HG03460 (cell line): Measurements from ENCODE around the gene ACOXL.
A peak's percentile ranks its signal among the peaks of the same experiment; 100 is the strongest.

Experiments used
- ATAC-seq: cut with Tn5 transposase; IDR thresholded peaks from one replicate; pipeline ENCODE4 v1.9.1; 2021; ENCODE audit not compliant: unreplicated experiment

The ACOXL gene

DNA sequence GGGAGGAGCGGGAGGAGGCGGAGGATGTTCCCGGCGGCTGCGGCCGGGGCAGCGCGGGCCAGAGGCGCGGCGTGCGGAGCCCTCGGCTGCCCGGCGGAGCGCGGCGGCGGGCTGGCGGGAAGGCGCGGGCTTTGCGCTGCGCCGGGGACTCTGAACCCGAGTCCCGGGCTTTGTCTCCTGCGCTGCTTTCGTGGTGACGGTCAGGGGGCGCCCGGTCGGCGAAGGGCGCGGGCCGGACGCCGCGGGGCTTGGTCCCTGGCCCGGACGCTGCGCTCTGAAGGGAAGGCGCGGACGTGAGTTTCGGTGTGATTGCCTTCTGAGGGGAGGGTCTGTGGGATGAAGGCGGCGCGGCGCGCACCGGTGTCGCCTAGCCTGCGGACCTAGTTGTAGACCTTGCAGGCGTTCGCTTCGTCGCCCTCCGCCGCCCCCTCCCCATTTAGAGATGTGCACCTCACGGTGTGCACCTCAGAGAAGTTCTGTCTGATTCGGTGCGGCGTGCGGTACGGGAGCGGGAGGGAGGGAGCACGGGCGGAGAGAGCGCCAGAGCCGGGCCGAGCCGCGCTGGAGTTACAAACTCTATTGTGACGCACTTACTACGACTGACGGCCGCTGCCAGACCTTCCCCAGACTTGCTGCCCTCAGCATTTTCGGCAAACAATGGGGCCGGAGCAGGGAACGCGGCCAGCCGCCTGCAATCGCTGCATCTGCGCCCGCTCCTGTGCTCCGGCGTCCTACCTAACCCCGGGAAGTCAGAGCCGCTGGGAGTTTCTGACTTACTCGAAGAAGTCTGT is 390.5 kb downstream of the ACOXL start:
- peak; percentile 3 for ATAC-seq

GRCh38 chr2:111123751-111124150 is 391.4 kb downstream of the ACOXL start:
- no peak for ATAC-seq

DNA sequence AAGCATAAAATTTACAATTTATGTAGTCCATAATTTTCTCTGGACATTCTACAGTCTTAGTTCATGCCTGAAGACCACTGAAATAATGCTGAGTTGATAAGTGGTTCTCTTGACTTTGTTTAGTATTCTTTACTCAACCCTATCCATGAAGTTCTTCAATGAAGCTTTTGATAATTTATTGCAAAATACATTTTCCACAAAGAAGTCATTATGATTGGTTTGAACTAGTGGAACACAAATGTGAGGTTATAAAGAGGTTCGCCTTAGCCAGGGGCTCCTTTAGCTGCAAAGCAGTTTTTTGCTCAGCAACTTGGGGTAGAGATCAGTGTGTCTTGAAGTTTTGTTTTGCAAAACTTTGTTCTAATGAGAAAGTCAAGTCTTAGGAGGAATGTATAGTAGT is 394.2 kb downstream of the ACOXL start:
- no peak for ATAC-seq

DNA sequence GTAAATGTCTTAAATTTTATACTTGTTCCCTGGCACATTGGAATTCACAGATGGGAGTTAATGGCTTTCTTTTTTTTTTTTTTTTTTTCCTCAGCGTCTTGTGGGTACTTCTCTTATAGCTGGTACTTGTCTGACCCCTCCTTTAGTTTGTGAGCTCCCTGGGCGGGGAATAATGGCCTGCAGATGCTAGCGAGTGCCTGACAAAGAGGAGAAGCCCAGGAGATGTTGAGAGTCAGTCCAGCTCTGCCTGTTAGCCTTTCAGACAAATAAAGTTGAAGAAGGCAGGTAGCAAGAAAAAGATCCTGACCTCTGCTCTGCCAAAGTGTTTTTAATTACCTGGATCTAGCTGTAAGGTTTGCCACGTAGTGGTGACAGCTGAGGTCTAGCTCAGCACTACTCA is 395.0 kb downstream of the ACOXL start:
- no peak for ATAC-seq

GRCh38 chr2:111128096-111128495 is 395.7 kb downstream of the ACOXL start:
- ATAC-seq, result no peak

- ATAC-seq, result no peak
Measured at GRCh38 chr2:111133603-111134002, 401.2 kb downstream of the ACOXL start.

DNA sequence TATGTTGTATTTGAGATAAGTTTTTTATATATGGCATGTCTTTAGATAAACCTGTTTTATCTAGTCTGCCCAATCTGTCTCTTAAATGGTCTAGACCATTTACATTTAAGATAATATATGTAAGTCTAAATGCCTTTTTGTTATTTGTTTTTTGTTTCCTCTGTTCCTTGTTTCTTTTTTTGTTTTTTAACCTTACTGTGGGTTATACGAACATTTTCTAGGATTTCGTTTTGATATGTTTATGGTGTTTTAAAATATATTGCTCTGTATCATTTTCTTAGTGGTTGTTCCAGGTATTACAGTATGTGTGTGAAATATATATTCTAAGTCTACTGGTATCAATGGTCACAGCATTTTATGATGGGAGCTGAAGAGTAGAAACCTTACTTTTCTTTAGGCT is 401.7 kb downstream of the ACOXL start:
- ATAC-seq, result no peak

DNA sequence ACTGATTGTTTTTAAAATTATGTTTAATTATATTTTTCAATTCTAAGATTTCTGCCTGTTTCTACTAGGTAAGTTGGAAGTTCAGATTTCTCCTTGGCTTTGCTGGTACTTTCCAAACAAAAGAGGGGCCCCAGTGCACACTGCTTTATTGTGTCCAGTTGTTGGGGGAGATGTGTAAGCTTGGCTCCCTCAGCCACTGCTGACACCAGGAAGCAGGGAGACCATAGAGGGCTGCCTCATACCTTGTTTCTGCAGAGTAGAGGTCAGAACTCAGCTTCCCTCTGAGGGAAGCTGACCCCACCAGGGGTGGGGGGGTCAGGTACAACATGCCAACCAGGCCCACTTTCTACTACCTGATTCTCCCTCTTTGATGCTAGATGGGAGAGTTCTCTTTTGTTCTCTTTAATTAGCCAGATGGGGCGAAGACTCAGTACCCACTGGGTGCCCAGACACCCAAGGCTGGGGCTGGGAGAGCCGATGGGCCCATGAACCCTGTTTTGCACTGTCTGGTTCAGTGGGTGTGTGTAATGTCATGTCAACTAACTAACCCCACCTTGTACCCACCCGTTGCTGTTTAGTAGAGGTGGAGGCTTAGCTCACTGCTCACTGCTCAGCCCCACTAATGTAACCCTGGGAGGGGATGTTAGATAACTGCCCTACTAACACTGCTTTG is 403.0 kb downstream of the ACOXL start:
- no peak for ATAC-seq

GRCh38 chr2:111135910-111136297 is 403.5 kb downstream of the ACOXL start:
- ATAC-seq, result no peak

DNA sequence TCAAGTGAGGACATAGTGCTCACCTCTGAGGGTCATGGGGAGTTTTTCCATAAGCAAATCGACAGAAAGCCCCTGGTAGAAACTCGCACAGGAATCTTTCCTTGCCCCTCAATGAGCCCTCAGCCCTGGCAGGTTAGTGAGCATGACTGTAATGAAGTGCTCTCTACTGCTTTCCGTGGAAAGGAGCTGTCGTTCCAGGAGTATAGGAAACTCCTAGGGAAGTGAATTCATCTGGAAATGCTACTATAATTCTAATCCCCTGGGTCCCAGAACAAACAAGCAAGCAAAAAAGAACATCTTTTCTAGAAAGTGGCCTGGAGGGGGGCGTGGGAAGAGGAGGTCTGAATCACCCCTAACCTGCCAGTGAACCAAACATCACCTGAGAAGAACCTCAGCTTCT is 406.5 kb downstream of the ACOXL start:
- ATAC-seq, result no peak

DNA sequence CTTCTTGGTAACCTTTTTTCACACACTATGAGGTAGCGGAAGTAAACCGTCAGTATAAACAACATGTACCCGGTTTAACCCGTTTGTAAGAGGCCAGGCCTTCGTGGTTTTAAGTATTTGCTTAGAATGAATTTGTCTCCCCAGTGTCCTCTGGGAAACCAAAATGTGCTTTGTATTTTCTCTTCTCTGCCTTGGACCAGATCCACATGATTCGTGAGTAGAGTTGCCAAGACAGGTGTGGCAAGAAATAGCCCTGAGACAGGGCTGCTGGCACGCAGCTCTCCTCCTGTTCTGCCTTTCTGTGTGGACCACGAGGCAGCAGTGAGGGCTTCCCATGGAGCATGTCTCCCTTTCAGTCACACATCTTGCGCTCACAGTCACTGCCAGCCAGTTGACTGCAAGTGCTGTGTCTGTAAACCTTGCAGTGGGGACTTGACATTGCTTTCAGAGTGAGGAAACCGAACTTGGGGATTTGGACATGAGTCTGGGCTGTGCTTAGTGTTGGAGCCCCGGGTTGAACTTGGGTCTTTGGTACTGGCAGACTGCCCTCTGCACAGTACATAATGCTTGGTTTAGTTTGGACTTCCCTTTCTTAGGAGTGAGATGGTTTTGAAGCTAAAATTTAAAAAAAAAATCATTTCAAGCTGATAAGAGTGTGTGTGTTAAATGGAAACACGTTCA is 407.4 kb downstream of the ACOXL start:
- ATAC-seq, result no peak

DNA sequence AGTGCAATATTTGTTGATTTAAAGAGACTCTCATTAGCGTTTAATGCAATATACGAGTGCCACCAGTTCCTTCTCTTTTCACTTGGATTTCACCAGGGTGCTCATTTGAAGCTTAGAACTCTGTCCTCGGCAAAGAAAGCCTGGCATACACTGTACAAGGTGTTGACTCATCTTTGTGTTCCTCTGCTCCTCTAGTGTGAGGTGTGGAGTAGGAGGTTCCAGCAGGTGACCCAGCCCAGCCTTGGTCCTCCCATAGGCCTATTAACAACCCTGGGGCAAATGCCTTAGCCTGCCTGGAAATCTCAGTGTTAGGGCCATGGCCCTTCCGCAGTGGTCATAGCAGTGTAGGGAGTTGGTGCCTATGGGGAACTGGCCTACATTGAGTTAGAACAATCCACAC is 408.4 kb downstream of the ACOXL start:
- no peak for ATAC-seq

DNA sequence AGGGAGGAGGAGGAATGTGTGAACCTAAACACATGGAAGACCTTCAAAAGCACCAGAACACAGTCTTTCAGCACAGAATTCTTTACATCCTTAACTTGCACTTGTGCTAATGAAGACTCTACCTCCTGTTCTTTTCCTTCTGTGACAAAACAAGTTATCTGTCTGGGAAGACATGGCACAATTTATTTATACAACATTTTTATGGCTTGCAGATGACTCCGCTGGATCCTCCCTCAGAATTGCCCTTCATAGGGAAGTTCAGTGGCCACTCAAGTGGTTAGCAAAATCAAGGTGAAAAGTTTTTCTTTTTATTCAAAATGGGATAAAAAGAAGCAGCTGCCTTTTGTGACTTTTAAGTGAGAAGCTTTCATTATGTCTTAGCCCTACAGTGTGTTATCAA is 409.7 kb downstream of the ACOXL start:
- ATAC-seq, result no peak

DNA sequence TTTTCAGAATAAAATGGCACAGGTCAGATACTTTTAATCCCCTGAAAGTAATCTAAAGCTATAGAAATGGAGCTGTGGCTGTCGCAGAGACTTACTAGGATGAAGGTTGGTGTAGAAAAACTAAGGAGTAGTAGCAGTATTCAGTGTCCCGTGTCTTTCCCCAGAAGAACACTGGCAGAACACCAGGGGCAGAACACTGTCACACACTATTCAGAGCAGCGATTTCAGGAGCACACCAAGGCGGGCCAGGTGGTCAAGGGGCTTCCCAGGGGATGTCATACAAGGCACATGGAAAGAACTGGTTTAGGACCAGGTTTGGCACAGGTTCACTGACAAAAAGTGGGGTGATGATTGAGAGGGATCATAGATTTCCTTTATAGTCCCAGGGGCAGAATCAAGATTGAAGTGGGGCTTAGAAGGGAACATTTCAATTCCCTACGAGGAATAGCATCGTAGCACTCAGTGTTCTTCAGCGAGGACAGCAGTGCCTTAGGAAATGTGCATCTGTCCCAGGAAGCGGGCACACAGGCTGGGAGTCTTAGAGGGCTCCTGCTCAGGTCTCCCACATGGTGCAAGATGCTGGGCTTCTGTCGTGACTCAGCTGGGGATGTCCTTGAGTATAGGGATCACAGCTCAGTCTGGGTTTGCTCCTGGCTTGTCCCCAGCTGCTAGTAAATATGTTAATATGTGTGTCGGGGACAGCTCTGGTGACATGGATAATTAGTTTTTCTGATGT is 410.9 kb downstream of the ACOXL start:
- ATAC-seq, result no peak

DNA sequence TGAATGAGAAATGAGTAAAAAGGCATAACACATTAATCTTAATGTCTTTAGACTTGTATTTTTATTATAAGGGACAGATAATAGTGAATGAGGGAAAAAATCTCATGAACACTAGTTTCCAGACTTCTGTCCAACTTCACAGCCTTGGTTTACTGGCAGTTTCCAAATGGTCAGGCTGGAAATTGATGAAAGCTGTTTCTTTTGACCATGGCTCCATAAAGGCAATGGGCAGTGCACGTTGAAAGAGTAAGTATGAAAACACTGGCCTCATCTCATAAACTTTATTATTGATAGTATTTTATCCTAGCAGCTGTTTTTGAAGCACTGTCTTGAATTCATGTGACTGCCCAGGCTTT is 411.4 kb downstream of the ACOXL start:
- ATAC-seq, result no peak

DNA sequence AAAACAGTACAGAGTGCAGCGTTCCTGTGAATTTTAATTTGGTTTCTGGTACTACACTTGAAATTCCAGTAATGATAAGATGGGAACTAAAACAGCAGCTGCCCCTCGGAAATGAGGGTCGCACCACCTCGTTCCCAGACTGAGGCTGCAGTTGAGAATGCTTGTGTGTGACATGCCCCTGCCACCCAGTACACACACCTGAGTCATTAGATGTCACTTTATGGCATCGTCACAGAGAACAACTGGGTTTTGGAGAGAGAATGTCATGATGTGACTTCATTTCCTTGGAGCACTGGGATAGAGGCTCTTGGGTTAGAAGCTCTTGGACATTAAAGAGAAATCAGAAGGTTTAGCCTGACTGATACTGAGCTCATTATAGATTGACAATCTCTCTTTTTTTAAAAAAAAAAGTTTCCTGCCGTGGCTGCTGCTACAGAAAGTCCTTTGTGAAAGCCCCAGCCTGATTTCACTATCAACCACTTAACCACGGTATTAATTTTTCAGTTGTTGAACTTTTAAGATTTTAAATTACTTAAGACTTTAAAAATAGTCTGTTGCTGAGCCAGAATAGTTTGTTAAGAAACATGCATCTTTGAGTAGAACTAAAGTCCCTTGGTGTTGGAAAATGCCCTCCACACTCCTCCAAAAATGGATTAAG is 412.9 kb downstream of the ACOXL start:
- ATAC-seq, result no peak

DNA sequence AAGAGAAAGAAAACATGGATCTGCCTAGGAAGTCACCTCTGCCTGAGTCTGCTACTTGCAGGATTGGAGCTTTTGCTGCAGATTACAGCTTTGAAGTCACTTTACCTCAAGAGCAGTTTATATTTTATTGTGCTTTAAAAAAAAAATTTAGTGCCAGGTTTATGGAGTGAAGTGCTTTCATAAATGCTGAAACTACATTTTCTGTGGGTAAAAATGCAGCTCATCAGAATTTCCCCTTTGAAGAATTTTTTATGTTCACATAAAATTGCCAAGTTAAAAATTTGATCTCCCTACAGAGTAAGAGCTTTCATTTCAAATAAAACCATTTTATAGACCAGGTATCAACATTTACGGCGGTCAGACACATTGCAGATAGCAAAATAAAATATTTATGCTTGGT is 413.6 kb downstream of the ACOXL start:
- ATAC-seq, result no peak

- no peak for ATAC-seq
Measured at GRCh38 chr2:111148225-111148873, 416.0 kb downstream of the ACOXL start.

DNA sequence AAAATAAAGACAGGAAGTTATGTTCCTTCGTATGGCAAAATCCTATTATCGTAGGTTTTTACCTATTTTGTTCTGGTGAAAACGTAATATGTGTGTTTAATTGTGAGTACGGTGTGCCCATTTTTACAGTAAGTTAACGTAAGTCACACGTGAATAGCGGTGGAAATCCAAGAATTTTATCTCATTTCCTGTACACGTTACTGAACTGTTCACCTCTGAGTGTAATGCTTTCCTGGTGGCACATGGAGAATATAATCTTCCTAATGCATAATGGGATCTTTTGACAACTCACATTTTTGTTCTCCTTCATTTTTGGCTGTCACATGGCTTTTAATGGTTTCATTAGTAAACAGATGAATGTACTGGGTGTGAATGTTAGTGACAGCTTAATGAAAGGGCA is 416.6 kb downstream of the ACOXL start:
- ATAC-seq, result no peak

DNA sequence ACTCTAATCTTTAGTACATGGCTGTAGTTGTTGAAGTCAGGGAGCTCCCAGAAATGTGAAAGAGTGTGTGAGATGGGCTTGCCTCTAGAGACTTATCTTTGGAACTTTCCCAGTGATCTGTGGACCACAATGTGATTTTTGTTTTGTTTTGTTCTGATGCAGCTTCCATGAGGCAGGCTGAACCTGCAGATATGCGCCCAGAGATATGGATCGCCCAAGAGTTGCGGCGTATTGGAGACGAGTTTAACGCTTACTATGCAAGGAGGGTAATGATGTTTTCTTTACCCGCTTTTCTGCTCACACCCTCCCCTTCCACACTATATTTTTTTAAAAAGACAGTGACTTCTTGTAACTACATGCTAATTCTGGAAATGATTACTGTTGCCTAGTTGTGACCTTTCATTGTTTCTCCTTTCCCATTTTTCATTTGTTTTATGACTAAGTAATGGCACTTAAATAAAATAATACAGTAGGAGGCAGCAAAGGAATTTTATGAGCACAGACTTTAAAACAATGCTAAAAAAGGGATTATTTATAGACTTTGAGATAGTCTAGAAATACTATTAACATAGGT is 417.6 kb downstream of the ACOXL start:
- ATAC-seq, result no peak
